Fibroblast of lung (primary cell): Measurements from ENCODE around the gene KCNQ2. TPM values are rescaled to one million over a fixed set of nuclear protein-coding genes. Genes with fewer than 3 reads are reported as not detected.

Experiments
- DNase-seq, 2 donors: peaks; one replicate each; pipeline versions ENCODE4 v3.0.0 to v3.0.0-alpha.2; 2010; ENCODE audit warnings: low read depth in 2 of 2
- H2AFZ ChIP-seq: 2 replicates; pipeline ENCODE4 v1.5.1; 2012; ENCODE audit warnings: low read length, control low read depth, inconsistent platforms
- H3K27ac ChIP-seq: 2 replicates; pipeline ENCODE4 v1.5.1; 2011; ENCODE audit warnings: low read length, control low read depth; ENCODE audit not compliant: insufficient read depth
- H3K27me3 ChIP-seq: 2 replicates; pipeline ENCODE4 v1.5.1; 2011; ENCODE audit warnings: mild to moderate bottlenecking, low read length; ENCODE audit not compliant: control insufficient read depth, insufficient read depth
- H3K36me3 ChIP-seq: 2 replicates; pipeline ENCODE4 v1.5.1; 2011; ENCODE audit warnings: low read length; ENCODE audit not compliant: control insufficient read depth, insufficient read depth
- H3K4me1 ChIP-seq: 2 replicates; pipeline ENCODE4 v1.5.1; 2011; ENCODE audit warnings: low read length; ENCODE audit not compliant: control insufficient read depth, insufficient read depth; ENCODE audit errors: extremely low read depth
- H3K4me2 ChIP-seq: 2 replicates; pipeline ENCODE4 v1.5.1; 2011; ENCODE audit warnings: low read length, control low read depth; ENCODE audit not compliant: insufficient read depth; ENCODE audit errors: extremely low read depth
- H3K4me3 ChIP-seq, 4 experiments: fragments of 200-600 bp in 1 of 4; sonication (generic) in 1 of 4; replicated peaks in 1 of 4; 2 replicates each; pipeline ENCODE4 v1.5.1; 2011 to 2016; ENCODE audit warnings: low read length in 4 of 4, low read depth in 3 of 4, mild to moderate bottlenecking in 3 of 4, control low read depth in 2 of 4, inconsistent platforms in 1 of 4, mixed read lengths in 1 of 4; ENCODE audit not compliant: insufficient read depth in 1 of 4; ENCODE audit errors: control extremely low read depth in 1 of 4
- H3K79me2 ChIP-seq: 2 replicates; pipeline ENCODE4 v1.5.1; 2012; ENCODE audit warnings: mild to moderate bottlenecking, low read length, inconsistent platforms; ENCODE audit not compliant: control insufficient read depth, insufficient read depth
- H3K9ac ChIP-seq: 2 replicates; pipeline ENCODE4 v1.5.1; 2011; ENCODE audit warnings: mild to moderate bottlenecking, low read length, control low read depth; ENCODE audit not compliant: insufficient read depth
- H3K9me3 ChIP-seq: 2 replicates; pipeline ENCODE4 v1.5.1; 2012; ENCODE audit warnings: low read depth, low read length; ENCODE audit not compliant: control insufficient read depth, insufficient read depth
- H4K20me1 ChIP-seq: 2 replicates; pipeline ENCODE4 v1.5.1; 2011; ENCODE audit warnings: low read length; ENCODE audit not compliant: control insufficient read depth, insufficient read depth; ENCODE audit errors: extremely low read depth
- EZH2 ChIP-seq: IDR thresholded peaks from 2 replicates; pipeline ENCODE4 v1.5.1; 2012; ENCODE audit warnings: low read length, control low read depth, mild to moderate bottlenecking; ENCODE audit errors: missing control alignments
- polyA plus RNA-seq, 2 donors: library from polyadenylated mRNA; depleted of rRNA in 1 of 2; stranded (reverse) in 1 of 2; unstranded in 1 of 2; fragments of >200 nt; gene quantifications; 2 replicates each; pipeline ENCODE4 v1.2.1, GENCODE V29; 2011 to 2012; ENCODE audit warnings: missing spikeins in 1 of 2
- total RNA-seq: library from RNA; depleted of rRNA; stranded (reverse); fragments of >200 nt; gene quantifications from 2 replicates; pipeline ENCODE4 v1.2.1, GENCODE V29; 2014
- TF ChIP-seq, protein P1 (sequence below), 2 donors: IDR thresholded peaks in 1 of 2; conservative IDR thresholded peaks in 1 of 2; 1 replicate in 1 of 2; 2 replicates in 1 of 2; pipeline ENCODE4 v1.5.1; 2011 to 2012; ENCODE audit warnings: low read length in 2 of 2, control low read depth in 1 of 2, inconsistent platforms in 1 of 2, low read depth in 1 of 2, mild to moderate bottlenecking in 1 of 2

The KCNQ2 gene
- total and polyA plus RNA-seq, 2 donors (not counting 1 experiment from before 2014, with no cell fraction given) = not detected

DNA sequence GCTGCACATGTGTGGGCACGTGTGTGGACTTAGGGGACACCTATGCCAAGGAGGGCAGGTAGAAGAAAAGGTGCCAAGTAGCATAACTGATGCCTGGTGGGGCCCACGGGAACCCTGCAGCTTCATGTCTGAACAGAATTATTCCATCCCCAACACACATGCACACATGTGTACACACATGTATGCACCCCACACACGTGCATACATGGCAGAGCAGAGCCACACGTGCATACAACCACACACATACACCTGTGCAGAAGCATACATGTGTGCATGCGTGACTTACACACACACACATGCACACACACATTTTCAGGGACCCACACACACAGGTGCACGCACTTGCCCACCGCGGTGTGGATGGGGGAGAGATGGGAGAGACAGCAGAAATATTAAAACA, 59.6 kb downstream of the KCNQ2 start:
- Histone ChIP-seq H3K27ac (no peak overlapping the region), H3K79me2 (no peaks in the 10 kb centered on the region), H3K27me3 (no peaks in the 10 kb centered on the region), H3K9me3 (no peaks in the 10 kb centered on the region), H3K36me3 (no peaks in the 10 kb centered on the region), H3K4me3 (no peak overlapping the region), H2AFZ (no peak overlapping the region), H3K4me1 (no peaks in the 10 kb centered on the region), H3K9ac (no peak overlapping the region), H4K20me1 (no peaks in the 10 kb centered on the region), H3K4me2 (no peak overlapping the region)
- TF ChIP-seq, protein P1, sequence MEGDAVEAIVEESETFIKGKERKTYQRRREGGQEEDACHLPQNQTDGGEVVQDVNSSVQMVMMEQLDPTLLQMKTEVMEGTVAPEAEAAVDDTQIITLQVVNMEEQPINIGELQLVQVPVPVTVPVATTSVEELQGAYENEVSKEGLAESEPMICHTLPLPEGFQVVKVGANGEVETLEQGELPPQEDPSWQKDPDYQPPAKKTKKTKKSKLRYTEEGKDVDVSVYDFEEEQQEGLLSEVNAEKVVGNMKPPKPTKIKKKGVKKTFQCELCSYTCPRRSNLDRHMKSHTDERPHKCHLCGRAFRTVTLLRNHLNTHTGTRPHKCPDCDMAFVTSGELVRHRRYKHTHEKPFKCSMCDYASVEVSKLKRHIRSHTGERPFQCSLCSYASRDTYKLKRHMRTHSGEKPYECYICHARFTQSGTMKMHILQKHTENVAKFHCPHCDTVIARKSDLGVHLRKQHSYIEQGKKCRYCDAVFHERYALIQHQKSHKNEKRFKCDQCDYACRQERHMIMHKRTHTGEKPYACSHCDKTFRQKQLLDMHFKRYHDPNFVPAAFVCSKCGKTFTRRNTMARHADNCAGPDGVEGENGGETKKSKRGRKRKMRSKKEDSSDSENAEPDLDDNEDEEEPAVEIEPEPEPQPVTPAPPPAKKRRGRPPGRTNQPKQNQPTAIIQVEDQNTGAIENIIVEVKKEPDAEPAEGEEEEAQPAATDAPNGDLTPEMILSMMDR (conservative IDR thresholded peaks at IDR 0.05 in 1 of 2, IDR thresholded peaks at IDR 0.05 in 1 of 2; ENCODE audit: low read depth in 1 of 2, low read length in 2 of 2) = no peak
- TF ChIP-seq EZH2 = no peak
- DNase-seq = no peak

DNA sequence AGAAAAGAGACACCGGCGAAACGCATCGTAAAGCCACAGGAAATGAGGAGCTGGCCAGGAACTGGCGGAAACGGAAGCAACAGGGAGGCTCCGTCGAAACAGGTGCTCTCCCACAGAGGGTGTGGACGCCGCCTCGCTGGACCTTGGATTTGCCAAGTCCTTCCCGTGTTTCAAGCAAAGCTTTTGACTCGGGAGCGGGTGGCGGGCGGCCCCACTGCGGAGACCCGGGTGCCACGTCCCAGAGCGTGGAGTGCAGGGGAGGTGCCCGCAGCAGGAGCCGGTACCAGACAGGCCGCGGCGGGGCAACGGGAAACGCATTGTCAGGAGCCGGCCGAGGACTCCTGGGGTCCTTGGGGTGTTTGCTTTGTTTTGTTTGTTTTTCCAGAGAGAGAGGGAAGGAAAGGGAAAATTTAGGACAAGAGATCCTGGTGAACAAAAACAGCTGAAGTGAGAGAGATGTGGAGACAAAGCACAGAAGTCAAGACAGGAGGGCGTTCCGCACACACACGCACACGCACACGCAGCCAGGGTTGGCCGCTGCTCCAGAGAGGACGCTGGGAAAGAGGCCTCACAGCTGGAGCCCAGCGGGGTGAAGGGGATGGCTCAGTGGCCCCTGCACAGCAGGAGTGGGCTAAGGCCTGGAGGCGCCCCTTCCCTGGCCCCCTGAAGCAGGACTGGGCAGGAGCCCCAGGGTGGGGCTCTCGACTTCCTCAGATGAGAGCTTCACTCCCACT, 60.4 kb downstream of the KCNQ2 start:
- no peaks in the 10 kb centered on the region for H3K79me2 ChIP-seq
- no peaks in the 10 kb centered on the region for H3K9me3 ChIP-seq
- no peak for DNase-seq
- no peak overlapping the region for H3K27ac ChIP-seq
- H3K4me2 ChIP-seq = no peak overlapping the region
- H2AFZ ChIP-seq = no peak overlapping the region
- no peaks in the 10 kb centered on the region for H4K20me1 ChIP-seq
- H3K27me3 ChIP-seq = no peaks in the 10 kb centered on the region
- no peaks in the 10 kb centered on the region for H3K4me1 ChIP-seq
- H3K4me3 ChIP-seq = no peak overlapping the region
- H3K9ac ChIP-seq = no peak overlapping the region
- TF ChIP-seq EZH2 = no peak
- TF ChIP-seq, protein P1 (conservative IDR thresholded peaks at IDR 0.05 in 1 of 2, IDR thresholded peaks at IDR 0.05 in 1 of 2; ENCODE audit: low read depth in 1 of 2, low read length in 2 of 2) = no peak
- no peaks in the 10 kb centered on the region for H3K36me3 ChIP-seq

DNA sequence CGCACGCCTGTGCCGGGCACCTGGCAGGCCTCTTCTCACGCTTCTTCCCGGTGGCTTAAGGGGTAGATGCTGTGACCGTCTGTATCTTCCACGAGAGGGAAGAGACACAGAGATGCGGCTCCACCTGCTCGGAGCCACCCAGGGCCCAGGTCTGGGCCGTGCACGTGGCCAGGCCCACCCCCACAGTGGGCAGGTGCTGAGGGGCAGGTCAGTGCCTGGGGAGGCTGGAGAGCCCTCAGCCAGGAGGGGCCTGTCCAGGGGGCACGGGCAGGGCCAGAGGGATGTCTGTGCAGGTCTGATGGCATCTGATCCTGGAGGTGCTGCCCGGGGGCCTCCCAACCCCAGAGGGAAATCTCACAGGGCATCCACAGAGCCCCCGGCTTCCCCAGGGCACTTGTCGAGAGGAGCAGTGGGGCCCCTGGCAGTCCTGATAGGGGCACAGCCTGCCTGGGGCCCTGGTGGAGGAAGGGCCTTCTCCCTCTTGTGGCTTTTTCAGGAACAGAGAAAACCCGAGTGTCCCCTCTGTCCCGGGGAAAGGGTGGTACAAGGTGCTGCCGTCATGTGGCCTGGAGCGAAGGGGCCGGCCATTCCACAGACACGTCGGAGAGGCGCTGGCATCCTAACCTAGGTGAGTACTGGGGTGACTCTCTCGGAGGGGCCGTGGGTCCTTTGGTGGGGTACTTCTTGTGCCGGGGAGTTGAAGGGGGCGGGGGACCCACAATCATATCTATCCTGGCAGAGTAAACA, 61.1 kb downstream of the KCNQ2 start:
- no peak overlapping the region for H2AFZ ChIP-seq

More for the DNA sequence above, 61.1 kb downstream of the KCNQ2 start:
- no peak overlapping the region for H3K27ac ChIP-seq
- DNase-seq = no peak
- H3K4me1 ChIP-seq = no peaks in the 10 kb centered on the region
- TF ChIP-seq, protein P1 (conservative IDR thresholded peaks at IDR 0.05 in 1 of 2, IDR thresholded peaks at IDR 0.05 in 1 of 2; ENCODE audit: low read depth in 1 of 2, low read length in 2 of 2) = no peak
- no peak for TF ChIP-seq EZH2
- no peak overlapping the region for H3K4me3 ChIP-seq
- H3K9ac ChIP-seq = no peak overlapping the region
- H3K9me3 ChIP-seq = no peaks in the 10 kb centered on the region
- H3K27me3 ChIP-seq = no peaks in the 10 kb centered on the region
- no peak overlapping the region for H3K4me2 ChIP-seq
- no peaks in the 10 kb centered on the region for H3K36me3 ChIP-seq
- H3K79me2 ChIP-seq = no peaks in the 10 kb centered on the region
- H4K20me1 ChIP-seq = no peaks in the 10 kb centered on the region
